ENCODE results near the gene HOTAIR.

GRCh38 chr12:53955036-53955775 is 19.5 kb downstream of the HOTAIR start:
- TF ChIP-seq CTCF (IDR thresholded peaks at IDR 0.05) (no peak), FOXJ3 (CRISPR knock-in tag; IDR thresholded peaks at IDR 0.05; ENCODE audit: borderline replicate concordance) (no peak), TEAD1 (CRISPR knock-in tag; IDR thresholded peaks at IDR 0.05) (no peak), ATF2 (CRISPR knock-in tag; IDR thresholded peaks at IDR 0.05; ENCODE audit: borderline replicate concordance, low read depth) (no peak), MAX (CRISPR knock-in tag; IDR thresholded peaks at IDR 0.05) (no peak), PREB (CRISPR knock-in tag; IDR thresholded peaks at IDR 0.05; ENCODE audit: borderline replicate concordance) (no peak), NR2C2 (CRISPR knock-in tag; IDR thresholded peaks at IDR 0.05) (no peak), E2F1 (CRISPR knock-in tag; IDR thresholded peaks at IDR 0.05) (no peak), JUN (CRISPR knock-in tag; IDR thresholded peaks at IDR 0.05) (no peak)

Data from WTC11 (cell line).